GM19395 (cell line): ENCODE results near the gene PPP2R2C.

Experiments used
- ATAC-seq: cut with Tn5 transposase; IDR thresholded peaks from one replicate; pipeline ENCODE4 v1.9.1; 2021; ENCODE audit warnings: mild to moderate bottlenecking, moderate library complexity; ENCODE audit not compliant: unreplicated experiment

PPP2R2C gene

DNA sequence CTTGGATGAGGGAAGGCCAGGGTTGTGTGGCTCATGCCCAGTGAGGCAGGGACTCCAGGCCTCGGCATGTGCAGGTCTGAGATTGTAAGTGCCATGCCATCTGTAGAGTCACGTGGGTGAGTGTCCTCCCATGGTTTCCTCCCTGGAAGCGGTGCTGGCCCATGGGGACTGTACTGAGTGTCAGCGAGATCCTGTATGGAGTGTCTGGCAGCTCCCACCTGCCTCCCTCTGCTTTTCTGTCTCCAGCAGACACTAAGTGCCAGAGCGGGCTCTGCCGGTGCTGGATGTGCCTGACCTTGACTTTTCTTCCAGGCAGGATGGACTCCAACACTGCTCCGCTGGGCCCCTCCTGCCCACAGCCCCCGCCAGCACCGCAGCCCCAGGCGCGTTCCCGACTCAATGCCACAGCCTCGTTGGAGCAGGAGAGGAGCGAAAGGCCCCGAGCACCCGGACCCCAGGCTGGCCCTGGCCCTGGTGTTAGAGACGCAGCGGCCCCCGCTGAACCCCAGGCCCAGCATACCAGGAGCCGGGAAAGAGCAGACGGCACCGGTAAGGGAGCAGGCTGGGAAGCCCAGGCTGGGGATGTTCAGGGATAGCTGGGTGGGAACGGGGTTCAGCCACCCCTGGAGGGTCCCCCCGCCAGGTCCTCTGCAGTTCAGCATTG, 195.1 kb downstream of the PPP2R2C start:
- ATAC-seq = no peak

DNA sequence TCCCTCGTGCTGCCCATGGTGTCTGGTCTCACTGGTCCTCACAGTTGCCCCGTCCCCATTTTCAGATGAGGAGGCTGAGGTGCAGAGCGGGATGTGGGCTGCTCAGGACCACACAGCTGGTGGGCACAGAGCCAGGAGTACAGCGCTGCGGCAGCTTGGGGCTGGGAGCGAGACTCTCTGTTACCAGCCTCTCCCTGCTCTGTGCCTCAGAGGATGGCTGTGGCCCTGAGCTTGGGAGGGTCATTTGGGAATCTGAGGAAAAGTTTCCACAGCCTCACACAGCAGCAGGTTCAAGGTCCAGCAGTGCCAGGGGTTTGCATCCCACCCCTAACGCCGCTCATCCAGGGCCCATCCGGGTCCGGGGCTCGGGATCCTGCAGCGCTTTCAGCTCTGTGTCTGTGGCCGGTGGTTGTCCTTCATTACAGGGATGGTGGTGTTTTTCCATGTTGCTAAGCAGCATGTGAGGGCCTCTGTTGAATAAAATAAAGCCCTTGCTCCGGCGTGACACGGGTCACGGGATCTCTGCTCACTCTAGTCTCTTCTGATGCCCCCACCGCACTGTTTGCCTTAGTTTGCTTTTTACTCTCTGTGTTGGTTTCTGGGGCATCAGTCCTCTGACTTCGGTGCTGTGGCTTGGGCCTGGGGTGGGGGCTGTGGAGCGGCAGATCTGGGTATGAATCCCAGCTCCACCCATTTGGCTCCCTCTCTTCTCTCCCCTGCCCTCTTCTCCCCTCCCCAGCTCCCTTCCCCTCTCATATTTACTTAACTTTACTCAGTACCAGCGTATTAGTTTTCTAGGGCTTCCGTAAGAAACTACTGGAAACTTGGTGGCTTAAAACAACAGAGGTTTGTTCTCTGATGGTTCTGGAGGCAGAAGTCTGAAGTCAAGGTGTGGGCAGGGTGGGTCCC, 196.3 kb downstream of the PPP2R2C start:
- ATAC-seq = no peak

- no peak for ATAC-seq
These were observed 197.1 kb downstream of the PPP2R2C start for GRCh38 chr4:6275351-6275750.

- no peak for ATAC-seq
These were observed 198.8 kb downstream of the PPP2R2C start for GRCh38 chr4:6273661-6273990.

GRCh38 chr4:6272863-6273660, 199.4 kb downstream of the PPP2R2C start:
- no peak for ATAC-seq

- no peak for ATAC-seq
These were observed 200.5 kb downstream of the PPP2R2C start for GRCh38 chr4:6271701-6272465.

DNA sequence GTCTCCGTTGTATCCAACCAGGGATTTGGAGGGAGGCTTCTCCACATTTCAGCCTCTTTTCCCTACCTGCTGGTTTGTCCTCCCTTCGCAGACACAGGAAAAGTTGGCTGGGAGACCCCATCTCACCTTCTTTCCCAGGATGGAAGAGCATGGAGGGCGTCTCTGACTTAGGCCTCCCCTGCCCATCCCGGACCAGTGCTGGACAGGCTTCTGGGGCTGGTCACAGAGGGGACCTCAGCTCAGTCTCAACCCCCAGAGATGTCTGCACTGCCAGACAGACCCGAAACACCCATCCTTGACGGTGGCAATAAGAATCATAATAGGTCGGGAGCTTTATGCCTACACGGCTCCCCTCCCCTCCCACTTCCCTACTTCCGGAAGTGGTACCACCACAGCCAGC, 201.2 kb downstream of the PPP2R2C start:
- no peak for ATAC-seq

DNA sequence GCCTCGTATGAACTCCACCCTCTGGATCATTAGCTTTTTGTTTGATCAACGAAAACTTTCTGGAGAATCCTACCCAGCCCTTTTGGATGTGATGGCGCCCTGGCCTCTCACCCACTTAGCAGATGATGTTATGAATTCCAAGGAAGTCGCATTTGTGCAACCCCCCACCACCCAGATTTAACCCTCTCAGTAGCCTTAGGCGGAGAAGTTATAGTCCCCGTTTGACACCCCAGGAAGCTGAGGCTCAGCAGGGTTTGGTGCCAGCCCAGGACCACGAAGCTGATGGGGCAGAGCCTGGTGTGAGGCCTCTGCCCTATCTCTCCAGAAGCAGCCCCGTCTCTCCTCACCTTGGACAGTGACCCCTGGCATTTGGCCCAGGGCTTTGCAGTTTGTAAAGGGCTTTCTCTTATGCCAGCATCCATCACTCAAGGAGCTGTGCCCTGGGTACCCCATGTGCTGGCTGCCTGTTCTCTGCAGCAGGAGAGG, 201.7 kb downstream of the PPP2R2C start:
- ATAC-seq = no peak
